Right atrium auricular region (tissue), 2 donors: ENCODE results near the gene SLC35B2. TPM values are rescaled to one million over a fixed set of nuclear protein-coding genes. Genes with fewer than 3 reads are reported as not detected.

Experiments used
- DNase-seq: peaks from one replicate; pipeline ENCODE4 v3.0.0-alpha.2; 2019; ENCODE audit warnings: low spot score
- H3K27ac ChIP-seq, 2 donors: fragments of 200-600 bp; sonication (generic); 1 replicate in 1 of 2; 2 replicates in 1 of 2; pipeline ENCODE4 v1.5.1; 2016 to 2019
- H3K27me3 ChIP-seq, 2 donors: fragments of 200-600 bp; sonication (generic); one replicate each; pipeline versions ENCODE4 v1.5.1 to v1.6.0; 2017 to 2019
- H3K36me3 ChIP-seq: fragments of 200-600 bp; sonication (generic); one replicate; pipeline ENCODE4 v1.5.1; 2016
- H3K4me1 ChIP-seq, 2 donors: fragments of 200-600 bp; sonication (generic); one replicate each; pipeline versions ENCODE4 v1.5.1 to v1.6.0; 2017 to 2019
- H3K4me3 ChIP-seq, 2 donors: fragments of 200-600 bp; sonication (generic); 1 replicate in 1 of 2; 2 replicates in 1 of 2; pipeline ENCODE4 v1.5.1; 2017 to 2019; ENCODE audit warnings: mild to moderate bottlenecking in 1 of 2, moderate library complexity in 1 of 2
- H3K9me3 ChIP-seq, 2 donors: fragments of 200-600 bp; sonication (generic); one replicate each; pipeline ENCODE4 v1.5.1; 2019
- total RNA-seq, 2 donors: library from RNA; depleted of rRNA; stranded (reverse); fragments of >200 nt; gene quantifications; one replicate each; pipeline ENCODE4 v1.1.0, GENCODE V29; 2016
- TF ChIP-seq, protein P1 (sequence below), 2 donors: fragments of 200-600 bp; sonication (generic); IDR thresholded peaks; one replicate each; pipeline ENCODE4 v1.5.1; 2019; ENCODE audit warnings: antibody characterized with exemption in 2 of 2

Gene SLC35B2
- total RNA-seq, 2 donors from 2014 or later: 23.0 to 23.7 TPM

DNA sequence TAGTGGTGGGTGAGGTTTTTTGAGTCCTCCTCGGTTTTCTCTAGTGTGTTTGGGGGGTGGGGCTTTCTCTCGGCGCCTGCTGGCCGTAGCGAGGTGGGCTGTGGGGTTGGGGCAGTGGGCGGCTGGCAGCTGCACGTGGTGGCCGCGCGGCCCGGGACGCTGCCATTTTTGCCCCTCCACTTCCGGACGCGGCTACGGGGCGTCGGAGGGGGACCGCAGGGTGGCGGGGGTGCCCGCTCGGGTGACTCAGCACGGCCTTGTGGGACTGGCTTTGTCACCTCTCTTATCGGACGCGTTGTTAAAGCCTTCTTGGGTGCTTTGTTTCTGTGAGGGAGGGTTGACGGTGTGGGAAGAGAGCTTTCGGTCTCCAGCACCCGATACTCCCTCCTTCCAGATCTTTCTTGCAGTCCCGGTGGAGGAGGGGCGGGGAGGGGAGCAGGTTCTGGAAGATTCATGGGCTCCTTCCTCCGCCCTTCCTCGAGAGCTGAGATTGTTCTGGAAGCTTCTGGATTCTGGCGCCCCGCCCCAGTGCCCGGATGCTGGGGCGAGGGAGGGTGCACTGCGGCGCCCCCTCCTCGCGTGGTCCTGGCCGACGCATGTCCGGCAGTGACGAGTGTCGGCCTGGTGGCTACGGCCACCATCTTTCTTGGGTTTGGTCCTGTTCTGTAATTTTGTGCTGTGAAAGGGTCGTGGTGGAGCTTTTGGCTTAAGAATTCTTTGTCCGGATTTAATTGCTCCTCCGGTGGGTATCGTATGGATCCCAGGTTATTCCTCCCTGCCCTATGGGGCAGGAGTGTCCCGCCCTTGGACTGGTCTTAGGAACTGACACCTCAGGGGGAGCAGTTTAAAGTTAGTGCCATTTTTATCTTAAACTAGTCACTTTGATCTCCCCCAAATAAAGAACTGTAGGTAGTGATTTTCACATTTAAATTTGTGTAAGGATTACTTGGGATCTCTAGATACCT lies 9.7 kb downstream of the SLC35B2 start:
- Histone ChIP-seq H3K36me3 (peaks cover 42% of the 10 kb centered on the region), H3K27me3 (no peaks in the 10 kb centered on the region), H3K4me3 (peak overlapping the region; percentile 92 to 95), H3K4me1 (peaks cover 0 to 36% of the 10 kb centered on the region in 2 donors), H3K9me3 (no peaks in the 10 kb centered on the region), H3K27ac (peak overlapping the region; percentile 100)
- TF ChIP-seq, protein P1, sequence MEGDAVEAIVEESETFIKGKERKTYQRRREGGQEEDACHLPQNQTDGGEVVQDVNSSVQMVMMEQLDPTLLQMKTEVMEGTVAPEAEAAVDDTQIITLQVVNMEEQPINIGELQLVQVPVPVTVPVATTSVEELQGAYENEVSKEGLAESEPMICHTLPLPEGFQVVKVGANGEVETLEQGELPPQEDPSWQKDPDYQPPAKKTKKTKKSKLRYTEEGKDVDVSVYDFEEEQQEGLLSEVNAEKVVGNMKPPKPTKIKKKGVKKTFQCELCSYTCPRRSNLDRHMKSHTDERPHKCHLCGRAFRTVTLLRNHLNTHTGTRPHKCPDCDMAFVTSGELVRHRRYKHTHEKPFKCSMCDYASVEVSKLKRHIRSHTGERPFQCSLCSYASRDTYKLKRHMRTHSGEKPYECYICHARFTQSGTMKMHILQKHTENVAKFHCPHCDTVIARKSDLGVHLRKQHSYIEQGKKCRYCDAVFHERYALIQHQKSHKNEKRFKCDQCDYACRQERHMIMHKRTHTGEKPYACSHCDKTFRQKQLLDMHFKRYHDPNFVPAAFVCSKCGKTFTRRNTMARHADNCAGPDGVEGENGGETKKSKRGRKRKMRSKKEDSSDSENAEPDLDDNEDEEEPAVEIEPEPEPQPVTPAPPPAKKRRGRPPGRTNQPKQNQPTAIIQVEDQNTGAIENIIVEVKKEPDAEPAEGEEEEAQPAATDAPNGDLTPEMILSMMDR (IDR thresholded peaks at IDR 0.05): no peak
- no peak for DNase-seq

DNA sequence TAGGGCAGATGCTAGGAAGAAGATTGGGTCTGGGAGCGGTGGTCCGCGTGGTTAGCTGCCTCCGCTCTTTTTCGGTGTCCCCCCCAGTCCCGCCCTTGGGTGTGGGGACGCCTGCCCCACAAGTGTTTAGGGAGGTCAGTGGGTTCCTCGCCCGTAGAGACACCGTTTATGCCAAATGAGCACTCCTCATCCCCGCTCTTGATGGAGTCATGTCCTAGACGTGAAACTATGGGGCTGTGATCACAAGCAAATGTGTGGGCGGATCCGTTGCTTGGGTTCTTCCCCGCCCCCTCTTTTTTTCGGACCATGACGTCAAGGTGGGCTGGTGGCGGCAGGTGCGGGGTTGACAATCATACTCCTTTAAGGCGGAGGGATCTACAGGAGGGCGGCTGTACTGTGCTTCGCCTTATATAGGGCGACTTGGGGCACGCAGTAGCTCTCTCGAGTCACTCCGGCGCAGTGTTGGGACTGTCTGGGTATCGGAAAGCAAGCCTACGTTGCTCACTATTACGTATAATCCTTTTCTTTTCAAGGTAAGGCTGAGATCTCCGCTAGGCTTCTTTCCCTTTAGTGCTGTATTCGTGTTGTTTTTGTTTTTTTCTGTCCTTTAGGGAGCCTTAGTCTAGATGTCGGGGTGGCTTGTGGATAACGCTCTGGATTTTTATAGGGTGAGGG lies 10.5 kb downstream of the SLC35B2 start, which contains the start of gene HSP90AB1:
TSS of gene HSP90AB1 (plus strand) at position 439 of the 675 bp plus-strand sequence. CDS start 1,529 bp downstream, outside the sequence.
- peaks cover 34% of the 10 kb centered on the region for H3K36me3 ChIP-seq
- H3K27ac ChIP-seq: peak within 1 kb of the TSS; percentile 100
- H3K27me3 ChIP-seq: no peaks in the 10 kb centered on the region
- H3K4me1 ChIP-seq: peaks cover 0 to 36% of the 10 kb centered on the region in 2 donors
- H3K4me3 ChIP-seq: peak within 1 kb of the TSS; percentile 92 to 95
- DNase-seq: peak; percentile 98
- H3K9me3 ChIP-seq: no peaks in the 10 kb centered on the region
- TF ChIP-seq, protein P1 (IDR thresholded peaks at IDR 0.05): no peak

DNA sequence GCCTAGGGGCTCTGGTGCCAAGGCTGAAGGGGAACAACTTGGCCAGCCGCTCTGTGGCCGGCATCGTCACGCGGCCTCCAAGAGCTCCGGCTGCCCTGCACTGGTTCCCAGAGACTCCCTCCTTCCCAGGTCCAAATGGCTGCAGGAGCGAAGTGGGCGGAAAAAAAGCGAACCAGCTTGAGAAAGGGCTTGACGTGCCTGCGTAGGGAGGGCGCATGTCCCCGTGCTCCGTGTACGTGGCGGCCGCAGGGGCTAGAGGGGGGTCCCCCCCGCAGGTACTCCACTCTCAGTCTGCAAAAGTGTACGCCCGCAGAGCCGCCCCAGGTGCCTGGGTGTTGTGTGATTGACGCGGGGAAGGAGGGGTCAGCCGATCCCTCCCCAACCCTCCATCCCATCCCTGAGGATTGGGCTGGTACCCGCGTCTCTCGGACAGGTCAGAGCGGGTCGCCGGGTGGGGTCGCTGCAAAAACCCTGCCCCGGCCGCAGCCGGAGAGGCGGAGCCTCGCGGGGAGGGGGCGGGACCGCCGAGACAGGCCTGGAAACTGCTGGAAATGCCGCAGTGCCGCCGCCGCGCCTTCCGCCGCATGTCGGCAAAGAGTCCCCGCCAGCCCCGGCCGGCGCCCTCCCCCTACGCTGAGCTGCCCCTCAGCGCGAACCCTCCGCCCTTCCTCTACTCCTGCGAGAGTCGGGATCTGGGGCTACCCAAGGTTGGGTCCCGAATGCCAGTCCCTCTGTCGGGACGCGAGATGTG lies 11.2 kb downstream of the SLC35B2 start:
- DNase-seq: peak; percentile 88
- peak overlapping the region; percentile 100 for H3K27ac ChIP-seq
- no peaks in the 10 kb centered on the region for H3K9me3 ChIP-seq
- H3K27me3 ChIP-seq: no peaks in the 10 kb centered on the region
- peak overlapping the region; percentile 92 to 95 for H3K4me3 ChIP-seq
- H3K4me1 ChIP-seq: peaks cover 0 to 35% of the 10 kb centered on the region in 2 donors
- TF ChIP-seq, protein P1 (IDR thresholded peaks at IDR 0.05): peak in 1 of 2 donors; percentile 62
- H3K36me3 ChIP-seq: peaks cover 27% of the 10 kb centered on the region

DNA sequence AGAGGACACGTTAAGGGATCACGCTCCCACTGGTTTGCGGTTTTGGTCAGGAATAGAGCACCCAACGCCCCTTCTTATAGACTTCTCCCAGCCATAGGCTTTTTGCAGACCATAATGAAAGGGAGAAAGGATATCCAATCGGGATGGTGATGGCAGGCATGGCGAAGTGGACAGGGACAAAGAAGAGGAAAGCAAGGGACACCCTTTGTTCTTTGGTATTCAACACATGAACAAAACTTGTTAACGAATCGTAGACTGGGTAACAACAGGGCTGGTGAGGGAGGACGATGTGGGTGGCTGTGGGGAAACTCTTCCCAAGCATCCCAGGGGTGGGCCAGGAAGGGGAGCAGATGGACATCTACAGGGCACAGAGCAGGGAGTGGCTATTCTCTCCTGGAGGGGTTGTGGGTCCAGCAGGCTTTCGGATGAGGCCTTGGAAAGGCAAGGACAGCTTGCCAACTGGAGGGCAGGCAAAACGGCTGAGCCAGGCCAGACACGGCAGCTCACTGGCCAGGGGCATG lies 11.9 kb downstream of the SLC35B2 start:
- H3K4me1 ChIP-seq: peaks cover 0 to 28% of the 10 kb centered on the region in 2 donors
- no peak for DNase-seq
- TF ChIP-seq, protein P1 (IDR thresholded peaks at IDR 0.05): no peak
- no peaks in the 10 kb centered on the region for H3K27me3 ChIP-seq
- peaks cover 21% of the 10 kb centered on the region for H3K36me3 ChIP-seq
- peak overlapping the region; percentile 100 for H3K27ac ChIP-seq
- peak overlapping the region; percentile 92 to 95 for H3K4me3 ChIP-seq
- H3K9me3 ChIP-seq: no peaks in the 10 kb centered on the region

DNA sequence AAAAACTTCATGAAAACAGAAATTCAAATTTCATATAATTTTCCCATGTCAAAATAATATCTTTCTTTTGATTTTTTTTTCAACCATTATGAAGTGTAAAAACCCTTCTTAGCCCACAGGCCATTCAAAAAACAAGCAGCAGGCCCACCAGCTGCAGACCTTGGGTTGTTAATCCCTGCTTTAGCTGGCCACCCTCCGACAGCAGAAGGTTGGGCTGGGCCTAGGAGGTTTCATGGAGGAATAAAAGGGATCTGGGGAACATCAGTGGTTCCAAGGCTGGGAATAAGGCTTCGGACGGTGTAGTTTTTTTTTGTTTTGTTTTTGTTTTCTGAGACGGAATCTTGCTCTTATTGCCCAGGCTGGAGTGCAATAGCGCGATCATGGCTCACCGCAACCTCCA lies 14.0 kb downstream of the SLC35B2 start:
- no peak overlapping the region for H3K4me3 ChIP-seq
- TF ChIP-seq, protein P1 (IDR thresholded peaks at IDR 0.05): no peak
- no peaks in the 10 kb centered on the region for H3K27me3 ChIP-seq
- no peak overlapping the region for H3K27ac ChIP-seq
- no peak for DNase-seq
- no peaks in the 10 kb centered on the region for H3K9me3 ChIP-seq
- H3K36me3 ChIP-seq: no peaks in the 10 kb centered on the region
- peaks cover 0 to 11% of the 10 kb centered on the region in 2 donors for H3K4me1 ChIP-seq
